Parathyroid adenoma (tissue), 2 donors: ENCODE results near the gene AUH.

ENCODE experiments used
- H2AFZ ChIP-seq: fragments of 300-600 bp; sonication (generic); one replicate; pipeline ENCODE4 v1.7.0; 2017; ENCODE audit warnings: antibody characterized with exemption, mild to moderate bottlenecking
- H3K27ac ChIP-seq: fragments of 300-600 bp; sonication (generic); one replicate; pipeline ENCODE4 v1.7.0; 2017
- H3K27me3 ChIP-seq: fragments of 300-600 bp; sonication (generic); one replicate; pipeline ENCODE4 v1.7.0; 2017; ENCODE audit warnings: low read length; ENCODE audit not compliant: control insufficient read depth, insufficient read depth
- H3K36me3 ChIP-seq: fragments of 300-600 bp; sonication (generic); one replicate; pipeline ENCODE4 v1.7.0; 2017; ENCODE audit warnings: low read length; ENCODE audit not compliant: control insufficient read depth, insufficient read depth
- H3K4me1 ChIP-seq: fragments of 300-600 bp; sonication (generic); one replicate; pipeline ENCODE4 v1.7.0; 2017; ENCODE audit warnings: control low read depth
- H3K4me2 ChIP-seq: fragments of 300-600 bp; sonication (generic); one replicate; pipeline ENCODE4 v1.7.0; 2017; ENCODE audit warnings: low read length
- H3K4me3 ChIP-seq: fragments of 300-600 bp; sonication (generic); one replicate; pipeline ENCODE4 v1.7.0; 2017; ENCODE audit warnings: low read depth, low read length
- H3K79me2 ChIP-seq: fragments of 300-600 bp; sonication (generic); one replicate; pipeline ENCODE4 v1.7.0; 2017; ENCODE audit warnings: control low read depth
- H3K9ac ChIP-seq: fragments of 300-600 bp; sonication (generic); one replicate; pipeline ENCODE4 v1.7.0; 2017; ENCODE audit warnings: mild to moderate bottlenecking
- H3K9me3 ChIP-seq: fragments of 300-600 bp; sonication (generic); one replicate; pipeline ENCODE4 v1.7.0; 2017; ENCODE audit warnings: low read length; ENCODE audit not compliant: control insufficient read depth
- TF ChIP-seq, protein P1 (sequence below): fragments of 300-600 bp; sonication (generic); IDR thresholded peaks from one replicate; pipeline ENCODE4 v1.7.0; 2017; ENCODE audit warnings: antibody characterized with exemption, mild to moderate bottlenecking
- donor health status: primary hyperparathyroidism.

Gene AUH

GRCh38 chr9:91346644-91347043 is 15.1 kb downstream of the AUH start:
- no peak overlapping the region for H3K4me2 ChIP-seq
- peaks cover 4% of the 10 kb centered on the region for H3K79me2 ChIP-seq
- no peak overlapping the region for H3K27ac ChIP-seq
- H3K9me3 ChIP-seq, result no peaks in the 10 kb centered on the region
- no peaks in the 10 kb centered on the region for H3K36me3 ChIP-seq
- TF ChIP-seq, protein P1, sequence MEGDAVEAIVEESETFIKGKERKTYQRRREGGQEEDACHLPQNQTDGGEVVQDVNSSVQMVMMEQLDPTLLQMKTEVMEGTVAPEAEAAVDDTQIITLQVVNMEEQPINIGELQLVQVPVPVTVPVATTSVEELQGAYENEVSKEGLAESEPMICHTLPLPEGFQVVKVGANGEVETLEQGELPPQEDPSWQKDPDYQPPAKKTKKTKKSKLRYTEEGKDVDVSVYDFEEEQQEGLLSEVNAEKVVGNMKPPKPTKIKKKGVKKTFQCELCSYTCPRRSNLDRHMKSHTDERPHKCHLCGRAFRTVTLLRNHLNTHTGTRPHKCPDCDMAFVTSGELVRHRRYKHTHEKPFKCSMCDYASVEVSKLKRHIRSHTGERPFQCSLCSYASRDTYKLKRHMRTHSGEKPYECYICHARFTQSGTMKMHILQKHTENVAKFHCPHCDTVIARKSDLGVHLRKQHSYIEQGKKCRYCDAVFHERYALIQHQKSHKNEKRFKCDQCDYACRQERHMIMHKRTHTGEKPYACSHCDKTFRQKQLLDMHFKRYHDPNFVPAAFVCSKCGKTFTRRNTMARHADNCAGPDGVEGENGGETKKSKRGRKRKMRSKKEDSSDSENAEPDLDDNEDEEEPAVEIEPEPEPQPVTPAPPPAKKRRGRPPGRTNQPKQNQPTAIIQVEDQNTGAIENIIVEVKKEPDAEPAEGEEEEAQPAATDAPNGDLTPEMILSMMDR, result no peak
- no peaks in the 10 kb centered on the region for H3K27me3 ChIP-seq
- H2AFZ ChIP-seq, result no peak overlapping the region
- no peaks in the 10 kb centered on the region for H3K4me1 ChIP-seq
- H3K9ac ChIP-seq, result no peak overlapping the region
- H3K4me3 ChIP-seq, result no peak overlapping the region

- Histone ChIP-seq H3K4me1 (no peaks in the 10 kb centered on the region), H3K27me3 (no peaks in the 10 kb centered on the region), H3K79me2 (peaks cover 4% of the 10 kb centered on the region), H3K27ac (no peak overlapping the region), H3K4me3 (no peak overlapping the region), H2AFZ (no peak overlapping the region), H3K4me2 (no peak overlapping the region), H3K36me3 (no peaks in the 10 kb centered on the region), H3K9me3 (no peaks in the 10 kb centered on the region), H3K9ac (no peak overlapping the region)
- TF ChIP-seq, protein P1, result no peak
These were observed 15.7 kb downstream of the AUH start for GRCh38 chr9:91345978-91346377.

DNA sequence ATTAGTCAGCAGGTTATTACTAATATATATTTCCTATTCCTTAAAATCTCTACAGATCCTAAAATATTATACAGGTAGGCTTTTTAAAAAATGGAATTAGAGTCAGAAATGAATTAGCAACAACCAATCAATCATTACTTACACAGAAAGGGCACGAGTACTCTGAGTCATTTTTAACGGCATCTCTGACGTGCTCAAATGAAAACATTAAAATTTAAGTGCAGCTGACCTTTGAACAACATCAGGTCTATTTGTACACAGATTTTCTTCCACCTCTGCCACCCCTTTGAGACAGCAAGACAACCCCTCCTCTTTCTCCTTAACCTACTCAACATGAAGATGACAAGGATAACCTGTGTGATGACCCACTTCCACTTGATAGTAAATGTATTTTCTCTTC is 19.1 kb downstream of the AUH start:
- no peak overlapping the region for H3K4me2 ChIP-seq
- peaks cover 4% of the 10 kb centered on the region for H3K79me2 ChIP-seq
- H3K27me3 ChIP-seq, result no peaks in the 10 kb centered on the region
- no peaks in the 10 kb centered on the region for H3K36me3 ChIP-seq
- H3K9me3 ChIP-seq, result no peaks in the 10 kb centered on the region
- H3K9ac ChIP-seq, result no peak overlapping the region
- no peak overlapping the region for H2AFZ ChIP-seq
- H3K4me1 ChIP-seq, result no peaks in the 10 kb centered on the region
- TF ChIP-seq, protein P1, result no peak
- no peak overlapping the region for H3K4me3 ChIP-seq
- no peak overlapping the region for H3K27ac ChIP-seq

DNA sequence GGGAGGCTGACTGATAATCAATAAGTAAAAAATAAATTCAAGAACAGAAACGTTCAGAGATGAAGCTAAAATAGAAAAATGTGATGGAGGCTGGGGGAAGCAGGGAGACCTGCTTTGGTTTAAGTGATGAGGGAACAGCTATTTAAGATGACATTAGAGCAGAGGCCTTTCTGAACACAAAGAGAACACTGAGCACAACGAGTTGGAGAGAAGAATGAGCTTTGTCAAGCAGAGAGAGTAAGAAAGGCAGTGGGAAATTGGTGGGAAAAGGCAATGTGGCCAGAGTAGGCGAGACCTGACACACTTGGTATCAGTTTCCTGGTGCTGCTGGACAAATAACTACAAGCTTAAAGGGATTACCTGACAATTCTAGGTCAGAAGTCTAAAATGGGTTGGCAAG is 20.0 kb downstream of the AUH start:
- Histone ChIP-seq H3K36me3 (no peaks in the 10 kb centered on the region), H2AFZ (no peak overlapping the region), H3K4me1 (no peaks in the 10 kb centered on the region), H3K9ac (no peak overlapping the region), H3K79me2 (peaks cover 2% of the 10 kb centered on the region), H3K4me3 (no peak overlapping the region), H3K27me3 (no peaks in the 10 kb centered on the region), H3K9me3 (no peaks in the 10 kb centered on the region), H3K27ac (no peak overlapping the region), H3K4me2 (no peak overlapping the region)
- TF ChIP-seq, protein P1, result no peak

- TF ChIP-seq, protein P1, result no peak
- no peaks in the 10 kb centered on the region for H3K9me3 ChIP-seq
- no peak overlapping the region for H3K27ac ChIP-seq
These were observed 20.4 kb downstream of the AUH start for GRCh38 chr9:91341258-91341746.

More at GRCh38 chr9:91341258-91341746, 20.4 kb downstream of the AUH start:
- peaks cover 2% of the 10 kb centered on the region for H3K79me2 ChIP-seq
- no peak overlapping the region for H3K4me2 ChIP-seq
- no peak overlapping the region for H3K4me3 ChIP-seq
- H2AFZ ChIP-seq, result no peak overlapping the region
- no peaks in the 10 kb centered on the region for H3K27me3 ChIP-seq
- no peak overlapping the region for H3K9ac ChIP-seq
- H3K36me3 ChIP-seq, result no peaks in the 10 kb centered on the region
- no peaks in the 10 kb centered on the region for H3K4me1 ChIP-seq
